Uterus (tissue), 2 donors: ENCODE results near the gene SLC17A9.

ENCODE experiments used
- POLR2A ChIP-seq, 2 donors: fragments of 450-650 bp; IDR thresholded peaks; one replicate each; pipeline ENCODE4 v1.6.1; 2016; ENCODE audit warnings: antibody characterized with exemption in 2 of 2, mild to moderate bottlenecking in 1 of 2, moderate library complexity in 1 of 2
- TF ChIP-seq, protein P1 (sequence below), 4 experiments: fragments of 200-600 bp in 2 of 4; fragments of 450-650 bp in 2 of 4; sonication (generic) in 2 of 4; IDR thresholded peaks; one replicate each; pipeline ENCODE4 v1.5.1; 2016 to 2019; ENCODE audit warnings: antibody characterized with exemption in 4 of 4, mild to moderate bottlenecking in 2 of 4, moderate library complexity in 1 of 4

DNA sequence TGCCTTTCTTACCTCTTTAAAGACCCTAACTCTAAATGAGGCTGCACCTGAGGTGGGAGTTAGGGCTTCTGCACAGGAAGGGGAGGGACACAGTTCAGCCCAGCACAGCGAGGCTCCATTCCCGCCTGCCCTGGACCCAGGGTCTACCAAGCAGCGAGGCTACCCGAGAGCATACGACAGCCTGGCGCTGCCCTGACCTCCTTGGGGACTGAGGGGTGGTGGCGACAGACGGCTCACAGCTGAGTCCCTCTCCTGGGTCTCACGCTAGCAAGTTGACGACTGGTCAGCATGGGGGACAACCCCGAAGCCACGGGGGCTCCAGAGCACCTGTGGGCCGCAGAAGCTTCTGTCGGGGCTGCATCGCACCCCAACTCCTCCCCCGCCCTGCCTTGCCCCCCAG, 24.4 kb downstream of the SLC17A9 start:
- TF ChIP-seq, protein P1, sequence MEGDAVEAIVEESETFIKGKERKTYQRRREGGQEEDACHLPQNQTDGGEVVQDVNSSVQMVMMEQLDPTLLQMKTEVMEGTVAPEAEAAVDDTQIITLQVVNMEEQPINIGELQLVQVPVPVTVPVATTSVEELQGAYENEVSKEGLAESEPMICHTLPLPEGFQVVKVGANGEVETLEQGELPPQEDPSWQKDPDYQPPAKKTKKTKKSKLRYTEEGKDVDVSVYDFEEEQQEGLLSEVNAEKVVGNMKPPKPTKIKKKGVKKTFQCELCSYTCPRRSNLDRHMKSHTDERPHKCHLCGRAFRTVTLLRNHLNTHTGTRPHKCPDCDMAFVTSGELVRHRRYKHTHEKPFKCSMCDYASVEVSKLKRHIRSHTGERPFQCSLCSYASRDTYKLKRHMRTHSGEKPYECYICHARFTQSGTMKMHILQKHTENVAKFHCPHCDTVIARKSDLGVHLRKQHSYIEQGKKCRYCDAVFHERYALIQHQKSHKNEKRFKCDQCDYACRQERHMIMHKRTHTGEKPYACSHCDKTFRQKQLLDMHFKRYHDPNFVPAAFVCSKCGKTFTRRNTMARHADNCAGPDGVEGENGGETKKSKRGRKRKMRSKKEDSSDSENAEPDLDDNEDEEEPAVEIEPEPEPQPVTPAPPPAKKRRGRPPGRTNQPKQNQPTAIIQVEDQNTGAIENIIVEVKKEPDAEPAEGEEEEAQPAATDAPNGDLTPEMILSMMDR (IDR thresholded peaks at IDR 0.05): no peak
- no peak for TF ChIP-seq POLR2A (IDR thresholded peaks at IDR 0.05)
